Right lobe of liver (tissue), 4 donors: Measurements from ENCODE around the gene ACE.

ENCODE experiments used
- CTCF ChIP-seq, 4 donors: fragments of 200-600 bp in 3 of 4; fragments of 450-650 bp in 1 of 4; IDR thresholded peaks; one replicate each; pipeline versions ENCODE4 v1.5.1 to v1.8.0; 2016 to 2022; ENCODE audit warnings: antibody characterized with exemption in 4 of 4, mild to moderate bottlenecking in 2 of 4
- POLR2A ChIP-seq: fragments of 450-650 bp; IDR thresholded peaks from one replicate; pipeline ENCODE4 v1.6.1; 2017; ENCODE audit warnings: antibody characterized with exemption, mild to moderate bottlenecking
- donor health status: DM: no; HTN: no; CAD: no.
- donor health status: DM: no; HTN: no; CAD: no.
- donor health status: DM: no; HTN: yes; CAD: no.

- TF ChIP-seq POLR2A = no peak
- TF ChIP-seq CTCF (IDR thresholded peaks at IDR 0.05) = no peak
Measured at GRCh38 chr17:63487014-63487339, 10.1 kb downstream of the ACE start.
